Skeletal muscle tissue (tissue), 4 donors: ENCODE results near the gene ARSA. TPM values are rescaled to one million over a fixed set of nuclear protein-coding genes. Genes with fewer than 3 reads are reported as not detected.

Experiments used
- H3K27ac ChIP-seq: one replicate; pipeline ENCODE4 v1.7.0; 2013; ENCODE audit warnings: mild to moderate bottlenecking, low read depth, low read length, inconsistent platforms
- H3K27me3 ChIP-seq, 3 donors: one replicate each; pipeline ENCODE4 v1.7.0; 2013; ENCODE audit warnings: low read length in 3 of 3; ENCODE audit not compliant: control insufficient read depth in 3 of 3, insufficient read depth in 3 of 3
- H3K36me3 ChIP-seq, 3 donors: one replicate each; pipeline ENCODE4 v1.7.0; 2013; ENCODE audit warnings: low read length in 3 of 3; ENCODE audit not compliant: control insufficient read depth in 3 of 3, insufficient read depth in 3 of 3
- H3K4me1 ChIP-seq, 3 donors: one replicate each; pipeline ENCODE4 v1.7.0; 2013; ENCODE audit warnings: low read length in 3 of 3, mild to moderate bottlenecking in 3 of 3; ENCODE audit not compliant: control insufficient read depth in 3 of 3, insufficient read depth in 3 of 3
- H3K4me3 ChIP-seq, 3 donors: one replicate each; pipeline ENCODE4 v1.7.0; 2013; ENCODE audit warnings: low read length in 3 of 3
- H3K9ac ChIP-seq, 3 donors: one replicate each; pipeline ENCODE4 v1.7.0; 2013; ENCODE audit warnings: low read length in 3 of 3, mild to moderate bottlenecking in 3 of 3, moderate library complexity in 2 of 3, low read depth in 1 of 3
- H3K9me3 ChIP-seq, 3 donors: one replicate each; pipeline ENCODE4 v1.7.0; 2013; ENCODE audit warnings: low read length in 3 of 3; ENCODE audit not compliant: control insufficient read depth in 3 of 3
- total RNA-seq: library from RNA; depleted of rRNA; stranded (reverse); fragments of >200 nt; gene quantifications from one replicate; pipeline ENCODE4 v1.2.3, GENCODE V29; 2014
- donor health status: Osteomylitis.

The ARSA gene
- total RNA-seq, 1 donor from 2014 or later = 5.2 TPM

- Histone ChIP-seq H3K9ac (no peak overlapping the region), H3K9me3 (no peaks in the 10 kb centered on the region), H3K4me1 (peaks cover 3 to 7% (median 4%) of the 10 kb centered on the region in 3 donors), H3K27me3 (peaks cover 0 to 3% (median 0%) of the 10 kb centered on the region in 3 donors), H3K36me3 (no peaks in the 10 kb centered on the region), H3K4me3 (no peak overlapping the region), H3K27ac (no peak overlapping the region)
Measured at GRCh38 chr22:50633771-50634170, 5.8 kb upstream of the ARSA start.

- H3K9me3 ChIP-seq = no peaks in the 10 kb centered on the region
Measured at GRCh38 chr22:50633086-50633485, 5.1 kb upstream of the ARSA start.

GRCh38 chr22:50630376-50630775 is 2.4 kb upstream of the ARSA start:
- H3K36me3 ChIP-seq = peaks cover 0 to 4% (median 0%) of the 10 kb centered on the region in 3 donors
- H3K27me3 ChIP-seq = peaks cover 0 to 3% (median 0%) of the 10 kb centered on the region in 3 donors
- H3K27ac ChIP-seq = no peak overlapping the region
- no peaks in the 10 kb centered on the region for H3K9me3 ChIP-seq
- no peak overlapping the region for H3K4me3 ChIP-seq
- H3K9ac ChIP-seq = no peak overlapping the region
- H3K4me1 ChIP-seq = peaks cover 8 to 24% (median 23%) of the 10 kb centered on the region in 3 donors

More at GRCh38 chr22:50633086-50633485, 5.1 kb upstream of the ARSA start:
- H3K27me3 ChIP-seq = peaks cover 0 to 3% (median 0%) of the 10 kb centered on the region in 3 donors
- H3K36me3 ChIP-seq = no peaks in the 10 kb centered on the region
- no peak overlapping the region for H3K9ac ChIP-seq
- H3K4me1 ChIP-seq = peaks cover 8 to 13% (median 10%) of the 10 kb centered on the region in 3 donors
- no peak overlapping the region for H3K4me3 ChIP-seq
- H3K27ac ChIP-seq = no peak overlapping the region

GRCh38 chr22:50628543-50629134 is 687 bp upstream of the ARSA start:
- Histone ChIP-seq H3K9ac (peak overlapping the region; percentile 84 to 98 (median 86)), H3K27ac (peak overlapping the region; percentile 33), H3K9me3 (no peaks in the 10 kb centered on the region), H3K27me3 (peaks cover 0 to under 1% (median 0%) of the 10 kb centered on the region in 3 donors), H3K36me3 (peaks cover 0 to 5% (median 3%) of the 10 kb centered on the region in 3 donors), H3K4me3 (peak overlapping the region; percentile 87 to 99 (median 97)), H3K4me1 (peaks cover 8 to 24% (median 23%) of the 10 kb centered on the region in 3 donors)

GRCh38 chr22:50626850-50627641 is 906 bp downstream of the ARSA start:
- H3K9ac ChIP-seq = peak overlapping the region; percentile 82 to 86 (median 86)
- peaks cover 14 to 36% (median 35%) of the 10 kb centered on the region in 3 donors for H3K4me1 ChIP-seq
- peak overlapping the region; percentile 74 to 84 (median 82) for H3K4me3 ChIP-seq
- no peaks in the 10 kb centered on the region for H3K9me3 ChIP-seq
- no peaks in the 10 kb centered on the region for H3K27me3 ChIP-seq
- H3K36me3 ChIP-seq = peaks cover 0 to 5% (median 3%) of the 10 kb centered on the region in 3 donors
- H3K27ac ChIP-seq = peak overlapping the region; percentile 58

GRCh38 chr22:50626314-50626849 is 1.6 kb downstream of the ARSA start:
- Histone ChIP-seq H3K9ac (no peak overlapping the region), H3K4me1 (peaks cover 20 to 42% (median 42%) of the 10 kb centered on the region in 3 donors), H3K27ac (no peak overlapping the region), H3K9me3 (no peaks in the 10 kb centered on the region), H3K4me3 (no peak overlapping the region), H3K27me3 (peaks cover 0 to 3% (median 0%) of the 10 kb centered on the region in 3 donors), H3K36me3 (peaks cover 0 to 5% (median 3%) of the 10 kb centered on the region in 3 donors)

- H3K4me3 ChIP-seq = no peak overlapping the region
- H3K27me3 ChIP-seq = peaks cover 0 to 8% (median 3%) of the 10 kb centered on the region in 3 donors
- no peak overlapping the region for H3K27ac ChIP-seq
- no peaks in the 10 kb centered on the region for H3K9me3 ChIP-seq
- H3K4me1 ChIP-seq = peaks cover 27 to 47% (median 47%) of the 10 kb centered on the region in 3 donors
- peaks cover 0 to 5% (median 3%) of the 10 kb centered on the region in 3 donors for H3K36me3 ChIP-seq
- H3K9ac ChIP-seq = no peak overlapping the region
Measured at GRCh38 chr22:50625568-50626313, 2.2 kb downstream of the ARSA start.

GRCh38 chr22:50625131-50625567 is 2.8 kb downstream of the ARSA start:
- H3K27me3 ChIP-seq = peaks cover 0 to 10% (median 4%) of the 10 kb centered on the region in 3 donors
- H3K27ac ChIP-seq = no peak overlapping the region
- H3K36me3 ChIP-seq = peaks cover 0 to 5% (median 3%) of the 10 kb centered on the region in 3 donors
- no peak overlapping the region for H3K9ac ChIP-seq
- no peaks in the 10 kb centered on the region for H3K9me3 ChIP-seq
- no peak overlapping the region for H3K4me3 ChIP-seq
- peaks cover 30 to 49% (median 48%) of the 10 kb centered on the region in 3 donors for H3K4me1 ChIP-seq

- H3K27me3 ChIP-seq = peaks cover 0 to 13% (median 8%) of the 10 kb centered on the region in 3 donors
- H3K9ac ChIP-seq = no peak overlapping the region
- H3K4me1 ChIP-seq = peaks cover 35 to 54% (median 52%) of the 10 kb centered on the region in 3 donors
- no peak overlapping the region for H3K27ac ChIP-seq
- peaks cover 0 to 5% (median 3%) of the 10 kb centered on the region in 3 donors for H3K36me3 ChIP-seq
- no peak overlapping the region for H3K4me3 ChIP-seq
- no peaks in the 10 kb centered on the region for H3K9me3 ChIP-seq
Measured at GRCh38 chr22:50624347-50625130, 3.4 kb downstream of the ARSA start.
